SU-DHL-6 (cell line): ENCODE measurements around the gene MAP1B.

Experiments used
- EZH2phosphoT487 ChIP-seq: fragments of 200-600 bp; sonication (generic), shearing (Covaris generic); conservative IDR thresholded peaks from 2 replicates; pipeline ENCODE4 v1.6.1; 2018; ENCODE audit warnings: mild to moderate bottlenecking, antibody characterized with exemption, low read length, moderate library complexity, mixed read lengths
- TF ChIP-seq, protein P1 (sequence below): fragments of 200-600 bp; sonication (generic); IDR thresholded peaks from one replicate; pipeline ENCODE4 v1.5.1; 2017; ENCODE audit warnings: antibody characterized with exemption, mild to moderate bottlenecking, low read length, moderate library complexity; ENCODE audit not compliant: insufficient read depth, poor library complexity, severe bottlenecking

- TF ChIP-seq, protein P1, sequence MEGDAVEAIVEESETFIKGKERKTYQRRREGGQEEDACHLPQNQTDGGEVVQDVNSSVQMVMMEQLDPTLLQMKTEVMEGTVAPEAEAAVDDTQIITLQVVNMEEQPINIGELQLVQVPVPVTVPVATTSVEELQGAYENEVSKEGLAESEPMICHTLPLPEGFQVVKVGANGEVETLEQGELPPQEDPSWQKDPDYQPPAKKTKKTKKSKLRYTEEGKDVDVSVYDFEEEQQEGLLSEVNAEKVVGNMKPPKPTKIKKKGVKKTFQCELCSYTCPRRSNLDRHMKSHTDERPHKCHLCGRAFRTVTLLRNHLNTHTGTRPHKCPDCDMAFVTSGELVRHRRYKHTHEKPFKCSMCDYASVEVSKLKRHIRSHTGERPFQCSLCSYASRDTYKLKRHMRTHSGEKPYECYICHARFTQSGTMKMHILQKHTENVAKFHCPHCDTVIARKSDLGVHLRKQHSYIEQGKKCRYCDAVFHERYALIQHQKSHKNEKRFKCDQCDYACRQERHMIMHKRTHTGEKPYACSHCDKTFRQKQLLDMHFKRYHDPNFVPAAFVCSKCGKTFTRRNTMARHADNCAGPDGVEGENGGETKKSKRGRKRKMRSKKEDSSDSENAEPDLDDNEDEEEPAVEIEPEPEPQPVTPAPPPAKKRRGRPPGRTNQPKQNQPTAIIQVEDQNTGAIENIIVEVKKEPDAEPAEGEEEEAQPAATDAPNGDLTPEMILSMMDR, result no peak
- TF ChIP-seq EZH2phosphoT487, result no peak
These were observed 38.1 kb downstream of the MAP1B start for GRCh38 chr5:72145348-72145747.
